SK-N-MC (cell line): ENCODE data around the gene DIAPH3.

Experiments used
- EZH2 ChIP-seq: fragments of 200-600 bp; sonication (generic); IDR thresholded peaks from one replicate; pipeline ENCODE4 v1.6.1; 2017; ENCODE audit warnings: antibody characterized with exemption
- FOXP2 ChIP-seq: optimal IDR thresholded peaks from 2 replicates; pipeline ENCODE3; 2011; ENCODE audit warnings: mild to moderate bottlenecking, moderate library complexity; ENCODE audit not compliant: insufficient read depth; ENCODE audit errors: extremely low read length, control extremely low read depth
- POLR2AphosphoS5 ChIP-seq: IDR thresholded peaks from 2 replicates; pipeline ENCODE4 v1.6.1; 2012; ENCODE audit warnings: mild to moderate bottlenecking, low read depth, low read length, borderline replicate concordance

DNA sequence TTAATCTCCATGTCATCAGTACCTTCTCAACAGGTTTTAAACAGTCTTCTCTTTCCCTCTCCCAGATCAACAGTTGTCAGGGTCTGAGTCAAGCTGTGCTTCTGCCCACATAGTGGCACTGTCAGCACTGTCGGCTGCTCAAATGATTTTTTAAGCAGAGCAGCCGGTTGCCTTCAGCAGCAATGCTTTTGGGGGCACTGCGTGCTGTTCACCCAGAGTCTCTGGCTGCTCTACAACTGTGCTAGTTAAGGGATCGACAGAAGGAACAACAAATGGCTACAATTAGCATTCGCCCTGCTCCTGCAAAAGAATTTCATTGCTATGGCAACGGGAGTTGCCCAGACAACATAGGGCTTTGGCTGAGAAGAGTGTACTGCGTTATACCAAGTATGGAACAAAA lies 412.9 kb downstream of the DIAPH3 start:
- TF ChIP-seq POLR2AphosphoS5 (no peak), EZH2 (no peak), FOXP2 (no peak)
